Transverse colon (tissue), 4 donors: Measurements from ENCODE around the gene TANGO2.

ENCODE experiments used
- CTCF ChIP-seq, 5 experiments: fragments of 200-600 bp in 3 of 5; fragments of 450-650 bp in 2 of 5; sonication (generic) in 3 of 5; IDR thresholded peaks; 1 replicate in 2 of 5; 2 replicates in 3 of 5; pipeline ENCODE4 v1.5.1; 2016 to 2017; ENCODE audit warnings: antibody characterized with exemption in 5 of 5, inconsistent platforms in 3 of 5, mild to moderate bottlenecking in 2 of 5, moderate library complexity in 1 of 5
- EP300 ChIP-seq: sonication (generic); formaldehyde crosslinking; IDR thresholded peaks from one replicate; pipeline ENCODE4 v1.6.1; 2017; ENCODE audit warnings: antibody characterized with exemption, low read depth
- POLR2A ChIP-seq: fragments of 450-650 bp; IDR thresholded peaks from one replicate; pipeline ENCODE4 v1.6.1; 2016; ENCODE audit warnings: antibody characterized with exemption, mild to moderate bottlenecking, moderate library complexity
- POLR2AphosphoS5 ChIP-seq, 3 donors: sonication (generic); formaldehyde crosslinking; IDR thresholded peaks; one replicate each; pipeline ENCODE4 v1.6.1; 2016; ENCODE audit warnings: antibody characterized with exemption in 3 of 3

GRCh38 chr22:20092477-20092854 is 71.6 kb downstream of the TANGO2 start:
- TF ChIP-seq CTCF (IDR thresholded peaks at IDR 0.05): no peak
- TF ChIP-seq POLR2A: no peak
- no peak for TF ChIP-seq EP300
- no peak for TF ChIP-seq POLR2AphosphoS5 (IDR thresholded peaks at IDR 0.05)
